BJ (cell line): ENCODE results near the gene ABLIM2. TPM values are rescaled to one million over a fixed set of nuclear protein-coding genes. Genes with fewer than 3 reads are reported as not detected.

Experiments
- CTCF ChIA-PET: fragments of 350-600 bp; formaldehyde crosslinking; extraction: SDS; loops from one replicate; lab custom pipeline; 2021; ENCODE audit warnings: antibody characterized with exemption, inconsistent platforms; lab: Yijun Ruan, JAX
- POLR2A ChIA-PET: fragments of 300-600 bp; sonication (Branson Sonifier 250); formaldehyde crosslinking; extraction: SDS; loops from one replicate; lab custom pipeline; 2021; ENCODE audit warnings: antibody characterized with exemption; lab: Charles Lee
- DNase-seq: peaks from one replicate; pipeline ENCODE4 v3.0.0-alpha.2; 2011; ENCODE audit warnings: low read depth
- H3K27me3 ChIP-seq: 2 replicates; pipeline ENCODE4 v1.6.0; 2011; ENCODE audit warnings: low read length; ENCODE audit not compliant: control insufficient read depth, insufficient read depth
- H3K36me3 ChIP-seq: 2 replicates; pipeline ENCODE4 v1.5.1; 2011; ENCODE audit warnings: low read length; ENCODE audit not compliant: control insufficient read depth, insufficient read depth
- H3K4me3 ChIP-seq: 2 replicates; pipeline ENCODE4 v1.5.1; 2011; ENCODE audit warnings: low read depth, mild to moderate bottlenecking, control low read depth, low read length
- polyA plus RNA-seq: library from polyadenylated mRNA; depleted of rRNA; stranded (reverse); fragments of >200 nt; gene quantifications from 2 replicates; pipeline ENCODE4 v1.2.3, GENCODE V29; 2011
- TF ChIP-seq, protein P1 (sequence below): IDR thresholded peaks from 2 replicates; pipeline ENCODE4 v1.5.1; 2011; ENCODE audit warnings: low read depth, mild to moderate bottlenecking, control low read depth, inconsistent platforms, low read length, moderate library complexity; ENCODE audit not compliant: insufficient read depth

ABLIM2 gene
- polyA plus RNA-seq, 1 experiment = 0.07 TPM

DNA sequence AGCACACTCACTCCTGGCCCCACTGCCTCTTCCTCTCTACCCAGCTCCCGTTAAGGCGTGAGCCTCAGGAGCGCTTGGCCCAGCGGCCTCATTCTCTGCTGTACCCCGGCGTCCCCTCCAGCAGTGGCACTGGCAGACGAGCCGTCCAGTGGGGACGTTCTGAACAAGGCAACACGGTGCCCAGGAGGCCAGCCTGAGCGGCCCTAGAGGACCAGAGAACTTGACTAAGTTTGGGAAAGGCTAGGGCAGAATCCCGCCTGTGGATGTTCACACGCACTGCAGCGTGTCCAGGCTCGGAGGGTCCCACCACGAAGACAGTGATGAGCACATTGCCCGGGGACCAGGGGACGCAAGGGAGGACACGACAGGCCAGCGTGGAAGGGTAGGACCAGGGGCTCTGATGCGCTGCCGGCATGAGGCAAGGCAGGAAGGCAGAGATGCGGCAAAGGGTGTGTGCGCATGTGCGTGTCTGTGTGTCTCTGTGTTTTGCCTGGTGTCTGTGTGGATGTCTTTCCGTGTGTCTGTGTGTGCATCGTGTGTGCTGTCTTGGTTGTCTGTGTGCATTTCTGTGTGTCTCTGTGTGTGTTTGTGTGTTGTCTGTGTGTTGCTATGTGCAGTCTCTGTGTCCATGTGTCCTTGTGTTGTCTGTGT lies 89.4 kb downstream of the ABLIM2 start:
- TF ChIP-seq, protein P1, sequence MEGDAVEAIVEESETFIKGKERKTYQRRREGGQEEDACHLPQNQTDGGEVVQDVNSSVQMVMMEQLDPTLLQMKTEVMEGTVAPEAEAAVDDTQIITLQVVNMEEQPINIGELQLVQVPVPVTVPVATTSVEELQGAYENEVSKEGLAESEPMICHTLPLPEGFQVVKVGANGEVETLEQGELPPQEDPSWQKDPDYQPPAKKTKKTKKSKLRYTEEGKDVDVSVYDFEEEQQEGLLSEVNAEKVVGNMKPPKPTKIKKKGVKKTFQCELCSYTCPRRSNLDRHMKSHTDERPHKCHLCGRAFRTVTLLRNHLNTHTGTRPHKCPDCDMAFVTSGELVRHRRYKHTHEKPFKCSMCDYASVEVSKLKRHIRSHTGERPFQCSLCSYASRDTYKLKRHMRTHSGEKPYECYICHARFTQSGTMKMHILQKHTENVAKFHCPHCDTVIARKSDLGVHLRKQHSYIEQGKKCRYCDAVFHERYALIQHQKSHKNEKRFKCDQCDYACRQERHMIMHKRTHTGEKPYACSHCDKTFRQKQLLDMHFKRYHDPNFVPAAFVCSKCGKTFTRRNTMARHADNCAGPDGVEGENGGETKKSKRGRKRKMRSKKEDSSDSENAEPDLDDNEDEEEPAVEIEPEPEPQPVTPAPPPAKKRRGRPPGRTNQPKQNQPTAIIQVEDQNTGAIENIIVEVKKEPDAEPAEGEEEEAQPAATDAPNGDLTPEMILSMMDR = no peak
- Histone ChIP-seq H3K36me3 (no peaks in the 10 kb centered on the region), H3K4me3 (no peak overlapping the region), H3K27me3 (peaks cover 14% of the 10 kb centered on the region)
- POLR2A ChIA-PET = no interaction called here
- DNase-seq = no peak
- CTCF ChIA-PET = no interaction called here

DNA sequence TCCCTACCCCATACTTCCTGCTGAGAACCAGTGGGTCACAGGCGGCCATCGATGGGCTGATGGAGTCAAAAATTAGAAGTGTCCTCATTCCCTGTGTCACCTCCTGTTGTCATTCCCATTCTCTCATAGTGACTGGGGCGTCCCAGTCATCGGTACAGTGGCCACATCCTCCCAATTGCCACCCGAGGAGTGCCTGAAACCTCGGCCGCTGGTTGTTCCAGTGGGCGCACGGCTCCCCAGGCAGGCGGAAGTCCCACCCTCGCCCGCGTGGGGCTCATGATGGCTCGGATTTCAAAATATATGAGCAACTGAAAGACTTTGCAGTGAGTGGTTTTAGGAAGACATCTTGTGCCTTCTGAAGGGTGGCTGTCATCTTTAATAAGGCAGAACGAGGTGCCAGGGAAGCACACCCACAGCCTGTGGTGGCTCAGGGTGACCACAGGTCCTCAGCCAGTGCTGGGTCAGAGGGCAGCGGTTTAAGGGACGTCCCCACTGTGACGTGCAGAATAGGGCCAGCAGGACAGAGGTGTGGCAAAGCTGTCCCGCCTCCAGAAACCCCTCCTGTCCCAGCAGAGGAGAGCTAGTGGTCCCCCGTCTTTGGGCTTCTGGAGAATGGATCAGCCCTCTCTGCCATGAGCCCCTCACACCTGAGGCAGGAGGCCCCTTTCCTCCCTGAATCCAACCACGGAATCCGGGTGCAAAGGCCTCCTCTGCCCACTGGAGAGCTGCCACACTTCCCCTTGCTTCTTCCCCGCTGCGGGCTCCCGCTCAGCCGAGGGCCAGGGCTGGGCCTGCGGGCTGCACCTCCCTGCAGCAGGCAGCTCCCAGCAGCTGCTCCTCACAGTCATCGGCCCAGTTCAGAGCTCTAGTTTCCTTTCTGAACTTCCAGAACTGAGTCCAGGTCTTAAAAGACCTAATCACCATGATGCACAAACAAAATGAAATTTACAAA lies 90.4 kb downstream of the ABLIM2 start:
- TF ChIP-seq, protein P1 = no peak
- no peak for DNase-seq
- H3K4me3 ChIP-seq = no peak overlapping the region
- ChIA-PET CTCF (interaction anchor here (0.9 kb wide), 1 partner anchor 8 kb away, joined by 3 read pairs; no protein-coding TSS in a partner anchor), POLR2A (no interaction called here)
- H3K27me3 ChIP-seq = peaks cover 14% of the 10 kb centered on the region
- no peaks in the 10 kb centered on the region for H3K36me3 ChIP-seq

DNA sequence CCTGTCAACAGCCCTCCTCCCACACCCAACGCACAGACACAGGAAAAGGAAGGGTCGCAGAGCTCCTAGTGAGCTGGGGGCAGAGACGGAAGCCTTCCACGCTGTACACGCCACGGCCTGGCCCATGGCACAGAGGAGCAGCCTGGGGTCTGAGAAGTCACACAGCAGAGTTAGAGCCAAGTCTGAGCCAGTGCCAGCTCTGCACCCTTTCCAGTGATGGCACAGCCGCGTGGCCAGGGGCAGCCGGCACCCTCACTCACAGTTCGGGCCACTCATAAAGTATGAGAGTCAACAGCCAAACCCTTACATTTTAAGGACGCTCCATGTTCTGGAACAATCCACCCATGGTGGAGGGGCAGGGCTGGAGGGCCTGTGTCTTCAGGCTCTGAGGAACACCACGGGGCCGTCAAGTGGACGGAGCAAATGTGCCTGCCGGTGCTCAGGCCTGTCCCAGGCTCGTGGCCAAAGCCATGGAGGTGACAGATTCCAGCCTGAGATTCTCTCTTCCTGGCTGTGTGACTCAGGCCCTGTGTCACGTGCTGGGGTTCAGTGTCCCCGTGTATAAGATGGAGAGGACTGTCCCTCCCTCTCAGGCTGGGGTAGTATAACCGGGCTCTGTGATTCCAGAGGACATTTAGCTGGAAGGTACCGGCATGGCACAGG lies 91.2 kb downstream of the ABLIM2 start:
- no peak for DNase-seq
- ChIA-PET POLR2A (no interaction called here), CTCF (interaction anchor here (0.9 kb wide), 1 partner anchor 9 kb away, joined by 3 read pairs; no protein-coding TSS in a partner anchor)
- Histone ChIP-seq H3K27me3 (peaks cover 11% of the 10 kb centered on the region), H3K4me3 (no peak overlapping the region), H3K36me3 (no peaks in the 10 kb centered on the region)
- TF ChIP-seq, protein P1 = no peak

DNA sequence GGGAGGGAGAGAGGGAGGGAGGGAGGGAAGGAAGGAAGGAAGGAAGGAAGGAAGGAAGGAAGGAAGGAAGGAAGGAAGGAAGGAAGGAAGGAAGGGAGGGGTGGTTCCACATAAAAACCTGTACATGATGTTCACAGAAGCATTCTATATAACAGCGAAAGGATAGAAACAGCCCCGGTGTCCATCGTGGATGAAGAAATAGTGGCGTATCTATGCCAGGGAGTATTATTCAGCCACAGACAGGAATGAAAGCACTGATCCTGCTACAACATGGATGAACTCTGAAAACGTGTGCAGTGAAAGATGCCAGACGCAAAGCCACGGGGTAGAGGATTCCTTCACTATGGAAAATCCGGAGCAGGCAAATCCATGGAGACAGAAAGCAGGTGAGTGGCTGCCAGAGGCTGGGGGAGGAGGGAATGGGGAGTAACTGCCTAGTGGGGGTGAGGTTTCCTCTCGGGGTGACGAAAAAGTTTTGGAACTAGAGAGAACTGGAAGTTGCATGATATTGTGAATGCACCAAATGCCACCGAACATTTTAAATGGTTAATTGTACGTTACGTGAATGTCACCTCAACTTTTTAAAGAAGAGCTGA lies 92.2 kb downstream of the ABLIM2 start:
- CTCF ChIA-PET = no interaction called here
- POLR2A ChIA-PET = no interaction called here
- DNase-seq = no peak
- Histone ChIP-seq H3K27me3 (peaks cover 8% of the 10 kb centered on the region), H3K4me3 (no peak overlapping the region), H3K36me3 (no peaks in the 10 kb centered on the region)
- TF ChIP-seq, protein P1 = no peak
